DND-41 (cell line): Measurements from ENCODE around the gene KATNA1.

ENCODE experiments used
- ATAC-seq: fragments of 200-7000 bp; cut with Tn5 transposase; 3 replicates; pipeline ENCODE4 v1.9.1; 2021; ENCODE audit warnings: low read depth; ENCODE audit not compliant: insufficient read depth
- DNase-seq: peaks from one replicate; pipeline ENCODE4 v3.0.0-alpha.2; 2020
- H2AFZ ChIP-seq: 2 replicates; pipeline ENCODE4 v1.6.0; 2012; ENCODE audit warnings: low read depth, low read length
- H3K27ac ChIP-seq: 2 replicates; pipeline ENCODE4 v1.5.1; 2012; ENCODE audit warnings: low read length, inconsistent platforms
- H3K27me3 ChIP-seq: fragments of 200-600 bp; sonication (generic); 2 replicates; pipeline ENCODE4 v1.6.0; 2012; ENCODE audit warnings: low read length, mild to moderate bottlenecking, inconsistent platforms; ENCODE audit not compliant: insufficient read depth, poor library complexity
- H3K36me3 ChIP-seq: 2 replicates; pipeline ENCODE4 v1.5.1; 2012; ENCODE audit warnings: low read length, inconsistent platforms; ENCODE audit not compliant: insufficient read depth
- H3K4me1 ChIP-seq: 2 replicates; pipeline ENCODE4 v1.5.1; 2012; ENCODE audit warnings: mild to moderate bottlenecking, low read length; ENCODE audit not compliant: insufficient read depth
- H3K4me2 ChIP-seq: 2 replicates; pipeline ENCODE4 v1.6.0; 2012; ENCODE audit warnings: mild to moderate bottlenecking, moderate library complexity, low read length, inconsistent platforms; ENCODE audit not compliant: insufficient read depth
- H3K4me3 ChIP-seq, 2 experiments: fragments of 200-600 bp in 1 of 2; shearing (Covaris generic) in 1 of 2; 2 replicates each; pipeline ENCODE4 v1.5.1; 2012 to 2016; ENCODE audit warnings: inconsistent platforms in 2 of 2, low read length in 2 of 2, mild to moderate bottlenecking in 2 of 2, low read depth in 1 of 2, moderate library complexity in 1 of 2
- H3K79me2 ChIP-seq: 2 replicates; pipeline ENCODE4 v1.6.0; 2012; ENCODE audit warnings: low read length, inconsistent platforms; ENCODE audit not compliant: insufficient read depth
- H3K9ac ChIP-seq: 2 replicates; pipeline ENCODE4 v1.6.0; 2012; ENCODE audit warnings: low read depth, mild to moderate bottlenecking, inconsistent platforms, low read length, moderate library complexity
- H3K9me3 ChIP-seq: 2 replicates; pipeline ENCODE4 v1.5.1; 2012; ENCODE audit warnings: low read length, moderate library complexity, mild to moderate bottlenecking, inconsistent platforms; ENCODE audit not compliant: insufficient read depth, severe bottlenecking
- H4K20me1 ChIP-seq: 2 replicates; pipeline ENCODE4 v1.6.0; 2012; ENCODE audit warnings: low read length; ENCODE audit not compliant: insufficient read depth
- EZH2 ChIP-seq: IDR thresholded peaks from 3 replicates; pipeline ENCODE4 v1.6.1; 2012; ENCODE audit warnings: borderline replicate concordance, low read depth, mild to moderate bottlenecking, moderate library complexity, low read length, inconsistent platforms; ENCODE audit not compliant: severe bottlenecking
- TF ChIP-seq, protein P1 (sequence below): IDR thresholded peaks from 2 replicates; pipeline ENCODE4 v1.5.1; 2012; ENCODE audit warnings: borderline replicate concordance, low read length, moderate library complexity, mild to moderate bottlenecking; ENCODE audit not compliant: poor library complexity, severe bottlenecking; ENCODE audit errors: extremely low read depth

KATNA1 gene

DNA sequence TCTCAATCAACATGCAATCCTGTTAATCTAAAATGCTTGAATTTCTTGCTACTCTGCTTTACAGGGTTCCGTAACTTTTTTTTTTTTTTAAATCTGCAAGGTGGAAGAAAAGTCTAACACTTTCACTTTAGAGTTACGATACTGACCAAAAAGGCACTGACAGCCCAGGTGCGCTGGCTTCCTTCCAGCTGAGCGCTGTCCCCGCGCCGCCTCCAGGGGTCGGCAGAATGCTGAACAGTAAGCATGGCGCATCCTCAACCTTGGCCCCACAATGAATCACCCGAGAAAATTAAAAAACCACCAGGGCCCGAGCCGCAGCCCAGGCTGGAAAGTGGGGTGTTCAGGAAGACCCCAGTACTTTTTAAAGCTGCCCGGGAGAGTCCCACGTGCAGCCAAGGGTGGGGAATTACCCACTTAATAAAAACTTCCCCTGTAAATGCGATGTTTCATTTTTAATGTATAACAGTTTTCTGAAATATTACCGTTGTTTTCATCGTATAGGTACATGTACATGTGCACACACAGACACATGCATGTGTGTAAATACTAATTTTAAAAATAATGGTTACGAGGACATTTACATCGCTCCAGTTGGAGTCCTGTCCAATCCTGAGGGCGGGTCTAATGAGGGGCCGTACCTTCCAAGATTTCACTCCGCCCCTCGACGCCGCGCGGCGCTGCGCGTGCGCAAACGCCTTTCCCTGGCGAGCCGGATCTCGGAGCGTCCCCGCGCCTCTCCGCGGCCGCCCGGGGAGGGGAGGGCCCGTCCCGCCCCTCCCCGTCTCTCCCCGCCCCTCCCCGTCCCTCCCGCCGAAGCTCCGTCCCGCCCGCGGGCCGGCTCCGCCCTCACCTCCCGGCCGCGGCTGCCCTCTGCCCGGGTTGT lies 82.7 kb downstream of the KATNA1 start, which contains the start of gene GINM1:
GINM1 (plus strand) TSS at position 849 of the 883 bp plus-strand sequence. CDS start 40 bp downstream, outside the sequence.
- no peaks in the 10 kb centered on the region for H3K9me3 ChIP-seq
- peak within 1 kb of the TSS; percentile 88 for H3K4me2 ChIP-seq
- peaks cover 34% of the 10 kb centered on the region for H3K4me1 ChIP-seq
- H4K20me1 ChIP-seq = peaks cover 4% of the 10 kb centered on the region; the same call in 1 of the 2 replicates
- peak within 1 kb of the TSS; percentile 92 for H3K9ac ChIP-seq
- H3K27me3 ChIP-seq = peaks cover under 1% of the 10 kb centered on the region
- H3K27ac ChIP-seq = peak within 1 kb of the TSS; percentile 73
- peak within 1 kb of the TSS; percentile 79 to 95 for H3K4me3 ChIP-seq
- peak; percentile 96 for DNase-seq
- H2AFZ ChIP-seq = peak within 1 kb of the TSS; percentile 97
- no peaks in the 10 kb centered on the region; the same call in 1 of the 2 replicates for H3K36me3 ChIP-seq
- TF ChIP-seq, protein P1, sequence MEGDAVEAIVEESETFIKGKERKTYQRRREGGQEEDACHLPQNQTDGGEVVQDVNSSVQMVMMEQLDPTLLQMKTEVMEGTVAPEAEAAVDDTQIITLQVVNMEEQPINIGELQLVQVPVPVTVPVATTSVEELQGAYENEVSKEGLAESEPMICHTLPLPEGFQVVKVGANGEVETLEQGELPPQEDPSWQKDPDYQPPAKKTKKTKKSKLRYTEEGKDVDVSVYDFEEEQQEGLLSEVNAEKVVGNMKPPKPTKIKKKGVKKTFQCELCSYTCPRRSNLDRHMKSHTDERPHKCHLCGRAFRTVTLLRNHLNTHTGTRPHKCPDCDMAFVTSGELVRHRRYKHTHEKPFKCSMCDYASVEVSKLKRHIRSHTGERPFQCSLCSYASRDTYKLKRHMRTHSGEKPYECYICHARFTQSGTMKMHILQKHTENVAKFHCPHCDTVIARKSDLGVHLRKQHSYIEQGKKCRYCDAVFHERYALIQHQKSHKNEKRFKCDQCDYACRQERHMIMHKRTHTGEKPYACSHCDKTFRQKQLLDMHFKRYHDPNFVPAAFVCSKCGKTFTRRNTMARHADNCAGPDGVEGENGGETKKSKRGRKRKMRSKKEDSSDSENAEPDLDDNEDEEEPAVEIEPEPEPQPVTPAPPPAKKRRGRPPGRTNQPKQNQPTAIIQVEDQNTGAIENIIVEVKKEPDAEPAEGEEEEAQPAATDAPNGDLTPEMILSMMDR = peak; percentile 73
- no peak for TF ChIP-seq EZH2
- ATAC-seq = peak; percentile 87
- H3K79me2 ChIP-seq = peaks cover 42% of the 10 kb centered on the region

DNA sequence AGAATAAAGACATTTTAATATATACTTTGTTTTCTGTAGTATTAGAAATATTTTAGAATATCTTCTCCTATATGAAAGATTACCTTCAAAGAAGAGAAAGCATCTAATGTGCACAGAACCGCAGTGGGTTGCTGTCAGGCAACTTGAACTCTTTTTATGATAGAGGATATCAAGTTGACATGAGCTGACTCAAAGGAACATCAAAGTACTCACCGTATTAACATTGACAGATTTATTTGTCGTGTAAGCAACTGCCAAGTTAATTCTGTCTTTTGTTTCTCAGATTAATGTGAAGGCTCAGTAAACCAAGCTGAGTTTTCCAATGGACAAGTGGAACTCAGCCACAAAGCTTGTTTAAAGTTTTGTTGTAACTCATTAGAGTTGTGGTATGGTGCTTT lies 84.6 kb downstream of the KATNA1 start:
- Histone ChIP-seq H3K36me3 (no peaks in the 10 kb centered on the region; the same call in 1 of the 2 replicates), H3K4me2 (no peak overlapping the region), H3K27ac (no peak overlapping the region), H3K79me2 (peaks cover 27% of the 10 kb centered on the region), H3K4me1 (peaks cover 31% of the 10 kb centered on the region), H3K27me3 (peaks cover 3% of the 10 kb centered on the region), H4K20me1 (peaks cover 4% of the 10 kb centered on the region; the same call in 1 of the 2 replicates), H3K4me3 (no peak overlapping the region), H3K9ac (no peak overlapping the region), H2AFZ (no peak overlapping the region), H3K9me3 (no peaks in the 10 kb centered on the region)
- DNase-seq (no peak), ATAC-seq (no peak)
- TF ChIP-seq, protein P1 = no peak
- no peak for TF ChIP-seq EZH2

DNA sequence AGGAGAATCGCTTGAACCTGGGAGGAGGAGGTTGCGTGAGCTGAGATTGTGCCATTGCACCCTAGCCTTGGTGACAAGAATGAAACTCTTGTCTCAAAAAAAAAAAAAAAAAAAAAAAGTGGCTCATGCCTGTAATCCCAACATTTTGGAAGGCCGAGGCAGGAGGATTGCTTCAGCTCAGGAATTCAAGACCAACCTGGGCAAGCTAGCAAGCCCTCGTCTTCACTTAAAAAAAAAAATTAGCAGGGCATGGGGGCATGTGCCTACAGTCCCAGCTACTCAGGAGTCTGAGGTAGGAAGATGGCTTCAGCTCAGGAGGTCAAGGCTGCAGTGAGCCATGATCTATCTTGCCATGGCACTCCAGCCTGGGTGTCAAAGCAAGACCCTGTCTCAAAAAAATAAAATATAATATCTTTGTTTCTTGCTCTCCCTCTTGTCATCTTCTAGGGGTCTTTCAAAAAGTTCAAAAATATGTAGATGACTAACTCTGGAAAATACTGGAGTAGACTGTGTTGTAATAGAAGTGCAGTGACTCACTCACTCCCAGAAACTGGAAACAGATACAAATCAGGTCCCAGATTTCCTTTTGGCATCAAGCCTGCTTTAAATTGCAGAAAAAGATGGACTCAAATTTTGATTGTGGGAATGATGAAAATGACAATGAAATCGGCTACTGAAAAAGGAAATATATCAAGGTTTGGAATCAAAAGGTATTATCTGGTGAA lies 85.1 kb downstream of the KATNA1 start:
- H3K4me3 ChIP-seq = no peak overlapping the region
- no peak overlapping the region for H2AFZ ChIP-seq
- no peak overlapping the region for H3K27ac ChIP-seq
- DNase-seq = no peak
- no peaks in the 10 kb centered on the region for H3K9me3 ChIP-seq
- no peak for ATAC-seq
- H3K36me3 ChIP-seq = no peaks in the 10 kb centered on the region; the same call in 1 of the 2 replicates
- H3K79me2 ChIP-seq = peaks cover 22% of the 10 kb centered on the region
- H3K4me1 ChIP-seq = peaks cover 29% of the 10 kb centered on the region
- H3K4me2 ChIP-seq = no peak overlapping the region
- peaks cover 4% of the 10 kb centered on the region; the same call in 1 of the 2 replicates for H4K20me1 ChIP-seq
- TF ChIP-seq, protein P1 = no peak
- TF ChIP-seq EZH2 = no peak
- no peak overlapping the region for H3K9ac ChIP-seq
- H3K27me3 ChIP-seq = peaks cover 4% of the 10 kb centered on the region
